ENCODE results near the gene ANKZF1. TPM values are rescaled to one million over a fixed set of nuclear protein-coding genes. Genes with fewer than 3 reads are reported as not detected.

ANKZF1 gene
- total RNA-seq, 4 donors from 2014 or later = 13.0 to 23.0 (median 19.1) TPM

DNA sequence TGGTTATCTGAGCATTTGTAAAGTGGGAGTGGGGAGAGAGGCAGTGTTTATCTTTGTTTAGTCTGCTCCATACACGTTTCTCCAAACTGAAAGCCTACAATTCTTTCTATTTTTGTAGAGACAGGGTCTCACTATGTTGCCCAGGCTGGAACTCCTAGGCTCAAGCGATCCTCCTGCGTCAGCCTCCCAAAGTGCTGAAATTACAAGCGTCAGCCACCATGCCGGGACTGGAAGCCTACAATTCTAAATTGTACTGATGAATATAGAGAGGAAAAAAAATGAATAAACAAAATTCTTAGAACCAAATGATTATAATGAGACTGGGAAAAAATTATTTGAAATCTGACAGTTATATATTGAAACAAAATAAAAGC, 24.5 kb upstream of the ANKZF1 start:
- no peak for DNase-seq
- H3K36me3 ChIP-seq = peaks cover 0 to 25% of the 10 kb centered on the region in 2 donors
- no peak overlapping the region for H3K27ac ChIP-seq
- in situ Hi-C loops (cut with MboI; ENCODE audit: low sequenced_read_pairs in 4 of 4) (loop anchor here in 2 of 4 donors (5.0 kb wide), 1 partner anchor 33 kb away; the partner anchor contains the start of gene SLC23A3 (in 2 of the 2)), intact Hi-C loops (cut with DNase I; ENCODE audit: low total_unique reads) (no loop called here)
- no peak for TF ChIP-seq POLR2A (IDR thresholded peaks at IDR 0.05)
- no peaks in the 10 kb centered on the region for H3K27me3 ChIP-seq
- H3K9me3 ChIP-seq = no peaks in the 10 kb centered on the region
- ATAC-seq = no peak
- peaks cover 16 to 21% of the 10 kb centered on the region in 2 donors for H3K4me1 ChIP-seq
- no peak overlapping the region for H3K4me3 ChIP-seq

- no peak for ATAC-seq
- H3K4me3 ChIP-seq = peak overlapping the region; percentile 71 to 94 (median 84)
- in situ Hi-C loops (cut with MboI; ENCODE audit: low sequenced_read_pairs in 4 of 4) = loop anchor here in 2 of 4 donors (5.0 kb wide), 1 partner anchor 34 kb away; the partner anchor contains the start of gene SLC23A3 (in 2 of the 2)
These were observed 23.7 kb upstream of the ANKZF1 start for GRCh38 chr2:219205981-219206327.

DNA sequence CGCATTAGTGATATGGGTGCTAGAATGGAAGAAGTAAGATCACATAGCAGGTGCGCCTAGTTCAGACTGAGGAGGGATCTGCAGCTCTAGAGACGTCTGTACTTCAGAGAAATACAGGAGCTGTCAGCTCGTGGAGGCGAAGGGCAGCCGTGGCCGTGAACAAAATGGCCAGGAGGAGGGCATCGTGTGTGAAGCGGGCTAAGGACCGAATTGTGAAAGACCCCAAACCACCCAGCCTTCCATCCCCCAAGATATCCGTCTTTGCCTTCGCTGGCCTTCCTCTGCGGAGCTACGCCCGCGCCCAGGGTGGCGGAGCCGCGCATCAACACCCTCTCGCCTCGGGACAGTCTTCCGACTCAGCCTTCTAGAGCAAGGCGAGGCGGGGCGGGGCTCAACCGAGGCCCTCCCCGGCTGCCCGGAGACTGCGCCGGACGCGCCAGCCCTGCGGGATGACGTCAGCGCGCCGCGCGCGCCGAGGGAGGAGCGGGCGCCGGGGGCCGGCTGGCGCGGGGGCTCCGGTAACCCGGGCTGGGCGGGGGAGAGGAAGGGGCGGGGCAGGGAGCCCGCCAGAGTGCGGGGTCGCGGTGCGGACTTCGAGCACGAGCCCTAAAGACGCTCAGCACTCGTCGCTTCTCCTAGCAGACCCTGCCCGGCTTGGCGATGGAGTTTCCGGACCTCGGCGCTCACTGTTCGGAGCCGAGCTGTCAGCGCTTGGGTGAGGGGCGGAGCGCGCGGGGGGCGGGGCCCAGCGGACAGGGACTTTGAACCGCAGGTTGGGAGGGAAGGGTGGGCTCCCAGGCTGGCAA, 23.1 kb upstream of the ANKZF1 start, which contains the start of gene ZFAND2B:
Gene ZFAND2B (plus strand): TSS at position 455 of the 806 bp plus-strand sequence. CDS start 206 bp downstream, at position 661.
- Histone ChIP-seq H3K4me1 (peaks cover 16 to 21% of the 10 kb centered on the region in 2 donors), H3K27ac (peak within 1 kb of the TSS; percentile 87 to 99 (median 98)), H3K27me3 (no peaks in the 10 kb centered on the region), H3K9me3 (no peaks in the 10 kb centered on the region), H3K36me3 (peaks cover 0 to 35% of the 10 kb centered on the region in 2 donors), H3K4me3 (peak within 1 kb of the TSS; percentile 71 to 94 (median 84))
- peak in 4 of 5 experiments; percentile 14 to 43 (median 18) for TF ChIP-seq CTCF (IDR thresholded peaks at IDR 0.05 in 4 of 5, conservative IDR thresholded peaks at IDR 0.05 in 1 of 5)
- peak; percentile 89 to 93 for TF ChIP-seq POLR2A (IDR thresholded peaks at IDR 0.05)
- DNase-seq (peak; percentile 90 to 92), ATAC-seq (peak; percentile 93 to 95)
- in situ Hi-C loops (cut with MboI; ENCODE audit: low sequenced_read_pairs in 4 of 4) = loop anchor here in 2 of 4 donors (5.0 kb wide), 1 partner anchor 34 kb away; the partner anchor contains the start of gene SLC23A3 (in 2 of the 2)
- intact Hi-C loops (cut with DNase I; ENCODE audit: low total_unique reads) = loop anchor here (1.0 kb wide), 5 partner anchors 11 to 47 kb away; partner anchors contain the start of genes ANKZF1, ATG9A, NHEJ1 and RETREG2

More at GRCh38 chr2:219205981-219206327, 23.7 kb upstream of the ANKZF1 start:
- Histone ChIP-seq H3K27ac (peak overlapping the region; percentile 87 to 99 (median 98)), H3K27me3 (no peaks in the 10 kb centered on the region), H3K9me3 (no peaks in the 10 kb centered on the region), H3K36me3 (peaks cover 0 to 33% of the 10 kb centered on the region in 2 donors), H3K4me1 (peaks cover 16 to 21% of the 10 kb centered on the region in 2 donors)
- intact Hi-C loops (cut with DNase I; ENCODE audit: low total_unique reads) = loop anchor here (1.0 kb wide), 4 partner anchors 11 to 46 kb away; partner anchors contain the start of genes ANKZF1, ATG9A, NHEJ1 and RETREG2
- DNase-seq = no peak
- TF ChIP-seq CTCF (IDR thresholded peaks at IDR 0.05 in 4 of 5, conservative IDR thresholded peaks at IDR 0.05 in 1 of 5) (no peak), POLR2A (IDR thresholded peaks at IDR 0.05) (no peak)

DNA sequence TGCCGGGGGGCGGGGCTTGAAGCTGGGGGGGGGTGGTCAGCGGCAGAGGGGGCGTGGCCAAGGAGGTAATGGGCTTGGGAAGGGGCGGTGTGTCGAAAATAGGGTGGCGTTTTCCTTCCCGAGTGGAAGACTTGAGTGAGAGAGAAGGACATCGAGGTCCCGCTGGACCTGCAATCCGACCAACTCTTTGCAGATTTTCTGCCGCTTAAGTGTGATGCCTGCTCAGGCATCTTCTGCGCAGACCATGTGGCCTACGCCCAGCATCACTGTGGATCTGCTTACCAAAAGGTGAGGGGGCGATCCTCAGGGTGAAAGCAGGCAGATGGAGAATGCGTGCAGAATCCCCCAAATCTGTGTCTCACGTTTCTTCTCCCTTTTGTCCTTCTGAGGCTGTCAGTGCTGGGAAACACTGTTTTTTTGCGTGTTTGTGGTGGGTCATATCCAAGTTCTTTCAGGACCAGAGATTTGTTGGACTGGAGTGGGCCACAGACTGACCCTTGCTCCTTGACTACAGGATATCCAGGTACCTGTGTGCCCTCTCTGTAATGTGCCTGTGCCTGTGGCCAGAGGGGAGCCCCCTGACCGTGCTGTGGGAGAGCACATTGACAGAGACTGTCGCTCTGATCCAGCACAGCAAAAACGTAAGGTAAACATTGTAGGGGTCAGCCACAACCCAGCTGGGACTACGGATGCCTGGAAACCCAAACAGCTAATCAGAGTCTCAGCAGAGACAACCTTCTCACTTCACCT, 22.3 kb upstream of the ANKZF1 start:
- peak overlapping the region; percentile 71 to 94 (median 84) for H3K4me3 ChIP-seq
- peaks cover 0 to 41% of the 10 kb centered on the region in 2 donors for H3K36me3 ChIP-seq
- in situ Hi-C loops (cut with MboI; ENCODE audit: low sequenced_read_pairs in 4 of 4) (loop anchor here in 2 of 4 donors (5.0 kb wide), 1 partner anchor 35 kb away; the partner anchor contains the start of gene SLC23A3 (in 2 of the 2)), intact Hi-C loops (cut with DNase I; ENCODE audit: low total_unique reads) (loop anchor here (1.0 kb wide), 1 partner anchor 46 kb away; the partner anchor contains the start of genes TUBA4A and TUBA4B)
- no peaks in the 10 kb centered on the region for H3K9me3 ChIP-seq
- peaks cover 16 to 21% of the 10 kb centered on the region in 2 donors for H3K4me1 ChIP-seq
- no peak for ATAC-seq
- H3K27ac ChIP-seq = peak overlapping the region; percentile 87 to 99 (median 98)
- H3K27me3 ChIP-seq = no peaks in the 10 kb centered on the region
- no peak for DNase-seq
- TF ChIP-seq POLR2A (IDR thresholded peaks at IDR 0.05) = no peak
- no peak for TF ChIP-seq CTCF (IDR thresholded peaks at IDR 0.05 in 4 of 5, conservative IDR thresholded peaks at IDR 0.05 in 1 of 5)
